Endothelial cell of umbilical vein (primary cell): ENCODE data around the gene SLC12A1. TPM values are rescaled to one million over a fixed set of nuclear protein-coding genes. Genes with fewer than 3 reads are reported as not detected.
"Not testable (repeated sequence)": the region's sequence is repeated elsewhere in the genome, so short reads cannot be mapped to it uniquely, and the experiment has no call there.

Experiments used
- BruUV-seq: library from RNA; stranded (reverse); fragments of 400-500 nt; replicated peaks from 2 replicates; lab custom pipeline; 2021; lab: Mats Ljungman, UMichigan
- CTCF ChIA-PET: fragments of 300-600, 350-600 bp; sonication (Branson Sonifier 250); formaldehyde crosslinking; loops from one replicate; lab custom pipeline; 2021; ENCODE audit warnings: antibody characterized with exemption, inconsistent platforms; lab: Charles Lee
- POLR2A ChIA-PET: fragments of 300-600, 350-600 bp; sonication (Branson Sonifier 250); formaldehyde crosslinking; loops from one replicate; lab custom pipeline; 2021; ENCODE audit warnings: antibody characterized with exemption, inconsistent platforms; lab: Charles Lee
- DNase-seq: peaks from one replicate; pipeline ENCODE4 v3.0.0-alpha.2; 2011; ENCODE audit warnings: low read depth, low spot score
- FAIRE-seq: peaks from 2 replicates; lab custom pipeline; 2011; peaks lifted over from hg19 to GRCh38; lab: Jason Lieb, UNC
- H2AFZ ChIP-seq: 2 replicates; pipeline ENCODE4 v1.6.0; 2012; ENCODE audit warnings: low read depth, low read length, control low read depth, inconsistent platforms
- H3K27ac ChIP-seq: 2 replicates; pipeline ENCODE4 v1.5.1; 2011; ENCODE audit warnings: low read depth, mild to moderate bottlenecking, control low read depth, low read length, moderate library complexity; ENCODE audit not compliant: insufficient read depth
- H3K27me3 ChIP-seq, 2 experiments: 2 replicates each; pipeline versions ENCODE4 v1.6.0 to v1.6.1; 2011; ENCODE audit warnings: low read length in 2 of 2, mixed read lengths in 1 of 2; ENCODE audit not compliant: control insufficient read depth in 2 of 2, insufficient read depth in 2 of 2
- H3K36me3 ChIP-seq, 2 experiments: 2 replicates in 1 of 2; 3 replicates in 1 of 2; pipeline ENCODE4 v1.5.1; 2011; ENCODE audit warnings: low read length in 2 of 2, mild to moderate bottlenecking in 1 of 2, moderate library complexity in 1 of 2; ENCODE audit not compliant: control insufficient read depth in 2 of 2, insufficient read depth in 2 of 2; ENCODE audit errors: extremely low read depth in 1 of 2
- H3K4me1 ChIP-seq: 3 replicates; pipeline ENCODE4 v1.5.1; 2011; ENCODE audit warnings: mild to moderate bottlenecking, low read length; ENCODE audit not compliant: control insufficient read depth, insufficient read depth; ENCODE audit errors: extremely low read depth
- H3K4me2 ChIP-seq: 2 replicates; pipeline ENCODE4 v1.6.1; 2011; ENCODE audit warnings: low read length, control low read depth, mixed read lengths; ENCODE audit not compliant: insufficient read depth
- H3K4me3 ChIP-seq, 3 experiments: fragments of 200-600 bp in 1 of 3; sonication (generic), shearing (Covaris generic) in 1 of 3; replicated peaks in 1 of 3; 2 replicates each; pipeline ENCODE4 v1.5.1; 2011 to 2016; ENCODE audit warnings: control low read depth in 3 of 3, low read length in 3 of 3, mild to moderate bottlenecking in 2 of 3, inconsistent platforms in 1 of 3, low read depth in 1 of 3, moderate library complexity in 1 of 3; ENCODE audit not compliant: insufficient read depth in 1 of 3
- H3K79me2 ChIP-seq: 2 replicates; pipeline ENCODE4 v1.6.0; 2012; ENCODE audit warnings: low read length, inconsistent platforms; ENCODE audit not compliant: control insufficient read depth, insufficient read depth
- H3K9ac ChIP-seq: replicated peaks from 2 replicates; pipeline ENCODE3; 2011; ENCODE audit warnings: low read length, control low read depth; ENCODE audit not compliant: insufficient read depth; ENCODE audit errors: extremely low read depth
- H3K9me1 ChIP-seq: replicated peaks from 3 replicates; pipeline ENCODE4 v1.6.0; 2011; ENCODE audit warnings: mild to moderate bottlenecking, low read length; ENCODE audit not compliant: control insufficient read depth, insufficient read depth; ENCODE audit errors: extremely low read depth
- H3K9me3 ChIP-seq: replicated peaks from 2 replicates; pipeline ENCODE4 v1.5.1; 2012; ENCODE audit warnings: low read length, inconsistent platforms; ENCODE audit not compliant: control insufficient read depth, insufficient read depth
- H4K20me1 ChIP-seq: replicated peaks from 2 replicates; pipeline ENCODE3; 2011; ENCODE audit warnings: mild to moderate bottlenecking, low read length; ENCODE audit not compliant: control insufficient read depth, insufficient read depth; ENCODE audit errors: extremely low read depth
- EZH2 ChIP-seq: IDR thresholded peaks from 2 replicates; pipeline ENCODE4 v1.6.1; 2012; ENCODE audit warnings: borderline replicate concordance, low read depth, mild to moderate bottlenecking, moderate library complexity, low read length, inconsistent platforms; ENCODE audit not compliant: severe bottlenecking
- FOS ChIP-seq: IDR thresholded peaks from 2 replicates; pipeline ENCODE4 v1.6.1; 2011; ENCODE audit warnings: mild to moderate bottlenecking, low read length, moderate library complexity, borderline replicate concordance; ENCODE audit not compliant: insufficient read depth
- GATA2 ChIP-seq: IDR thresholded peaks from 2 replicates; pipeline ENCODE4 v1.7.0; 2011; ENCODE audit warnings: low read depth, mild to moderate bottlenecking, moderate library complexity, mixed read lengths, low read length; ENCODE audit not compliant: insufficient read length, insufficient read depth
- JUN ChIP-seq: IDR thresholded peaks from 2 replicates; pipeline ENCODE4 v1.6.1; 2011; ENCODE audit warnings: borderline replicate concordance, low read depth; ENCODE audit not compliant: insufficient read length, insufficient read depth
- MYC ChIP-seq: IDR thresholded peaks from one replicate; pipeline ENCODE4 v1.6.1; 2011; ENCODE audit warnings: mild to moderate bottlenecking, low read depth, low read length
- POLR2A ChIP-seq: IDR thresholded peaks from 2 replicates; pipeline ENCODE4 v1.6.1; 2012; ENCODE audit warnings: low read depth, mild to moderate bottlenecking, control low read depth, low read length
- POLR2AphosphoS5 ChIP-seq: IDR thresholded peaks from 2 replicates; pipeline ENCODE4 v1.6.1; 2012; ENCODE audit warnings: low read depth, mild to moderate bottlenecking, control low read depth, low read length, moderate library complexity; ENCODE audit not compliant: insufficient read depth
- dilution Hi-C: fragments of 300-500 bp; cut with MboI; formaldehyde crosslinking; loops from one replicate; pipeline ENCODE4 v1.15.0; 2019; ENCODE audit warnings: low sequenced_read_pairs; ENCODE audit not compliant: extremely low pct_ligation_motif_present
- intact Hi-C: fragments of 100-400 bp; cut with micrococcal nuclease; formaldehyde crosslinking; loops from one replicate; pipeline ENCODE4 v1.10.0; 2022
- polyA plus RNA-seq, 4 experiments: library from polyadenylated mRNA; depleted of rRNA in 3 of 4; stranded (reverse) in 3 of 4; unstranded in 1 of 4; fragments of >200 nt; gene quantifications; 2 replicates each; pipeline versions ENCODE4 v1.2.1 to v1.2.3, GENCODE V29; 2011 to 2012; ENCODE audit warnings: missing spikeins in 1 of 4
- total RNA-seq: library from RNA; stranded (reverse); gene quantifications from 2 replicates; pipeline ENCODE4 v1.2.3, GENCODE V29; 2021
- TF ChIP-seq, protein P1 (sequence below): IDR thresholded peaks from 2 replicates; pipeline ENCODE4 v1.6.1; 2011; ENCODE audit not compliant: insufficient read depth, insufficient read length

The SLC12A1 gene
- total and polyA plus RNA-seq, 2 donors (not counting 3 experiments of a cell fraction or from before 2014, with no cell fraction given): not detected

GRCh38 chr15:48324949-48325348 lies 118.8 kb downstream of the SLC12A1 start:
- ChIA-PET POLR2A (no interaction called here), CTCF (interaction anchor here (2.7 kb wide), 1 partner anchor 12 kb away, joined by 8 read pairs; no protein-coding TSS in a partner anchor)
- Histone ChIP-seq H3K27me3 (no peaks in the 10 kb centered on the region), H3K36me3 (no peaks in the 10 kb centered on the region), H3K27ac (no peak overlapping the region), H3K9me1 (no peaks in the 10 kb centered on the region), H3K4me3 (no peak overlapping the region), H2AFZ (no peak overlapping the region), H3K79me2 (no peaks in the 10 kb centered on the region), H4K20me1 (no peaks in the 10 kb centered on the region), H3K9me3 (no peaks in the 10 kb centered on the region), H3K4me2 (no peak overlapping the region), H3K4me1 (peaks cover 2% of the 10 kb centered on the region), H3K9ac (no peak overlapping the region)
- DNase-seq (no peak), FAIRE-seq (no peak)
- TF ChIP-seq FOS (no peak), POLR2AphosphoS5 (no peak), JUN (no peak), POLR2A (no peak), GATA2 (no peak), MYC (no peak), EZH2 (no peak)
- TF ChIP-seq, protein P1, sequence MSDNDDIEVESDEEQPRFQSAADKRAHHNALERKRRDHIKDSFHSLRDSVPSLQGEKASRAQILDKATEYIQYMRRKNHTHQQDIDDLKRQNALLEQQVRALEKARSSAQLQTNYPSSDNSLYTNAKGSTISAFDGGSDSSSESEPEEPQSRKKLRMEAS: no peak
- dilution Hi-C loops: no loop called here
- intact Hi-C loops: no loop called here
- no TSS peak for BruUV-seq

DNA sequence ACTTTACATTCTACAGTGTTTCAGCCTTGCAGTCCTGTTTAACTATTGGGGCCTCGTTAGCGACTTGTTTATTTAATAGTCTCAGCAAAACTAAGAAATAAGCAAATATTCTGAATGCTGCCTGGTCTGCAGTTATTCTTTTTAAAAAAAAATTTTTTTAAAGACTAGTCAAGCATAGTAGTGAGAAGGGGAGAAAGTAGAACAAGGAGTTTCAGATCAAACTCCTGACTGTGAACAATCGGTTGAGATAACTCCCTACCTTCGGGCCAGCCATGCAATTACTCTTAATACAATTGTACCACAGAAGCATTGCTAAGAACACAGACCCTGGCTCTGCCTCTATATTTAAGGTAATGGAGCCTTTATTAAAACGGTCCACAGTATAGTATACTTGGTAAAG lies 119.3 kb downstream of the SLC12A1 start:
- H3K36me3 ChIP-seq: no peaks in the 10 kb centered on the region
- no peak overlapping the region for H2AFZ ChIP-seq
- POLR2A ChIA-PET: no interaction called here
- H3K9me1 ChIP-seq: no peaks in the 10 kb centered on the region
- no peaks in the 10 kb centered on the region for H3K79me2 ChIP-seq
- H4K20me1 ChIP-seq: no peaks in the 10 kb centered on the region
- FAIRE-seq (no peak), DNase-seq (no peak)
- no peak overlapping the region for H3K27ac ChIP-seq
- H3K4me2 ChIP-seq: no peak overlapping the region
- H3K4me3 ChIP-seq: no peak overlapping the region
- no TSS peak for BruUV-seq
- CTCF ChIA-PET: interaction anchor here (2.7 kb wide), 1 partner anchor 11 kb away, joined by 8 read pairs; no protein-coding TSS in a partner anchor
- intact Hi-C loops: no loop called here
- TF ChIP-seq MYC: no peak
- no peaks in the 10 kb centered on the region for H3K27me3 ChIP-seq
- peaks cover 6% of the 10 kb centered on the region for H3K4me1 ChIP-seq
- H3K9ac ChIP-seq: no peak overlapping the region
- dilution Hi-C loops: no loop called here
- no peaks in the 10 kb centered on the region for H3K9me3 ChIP-seq

DNA sequence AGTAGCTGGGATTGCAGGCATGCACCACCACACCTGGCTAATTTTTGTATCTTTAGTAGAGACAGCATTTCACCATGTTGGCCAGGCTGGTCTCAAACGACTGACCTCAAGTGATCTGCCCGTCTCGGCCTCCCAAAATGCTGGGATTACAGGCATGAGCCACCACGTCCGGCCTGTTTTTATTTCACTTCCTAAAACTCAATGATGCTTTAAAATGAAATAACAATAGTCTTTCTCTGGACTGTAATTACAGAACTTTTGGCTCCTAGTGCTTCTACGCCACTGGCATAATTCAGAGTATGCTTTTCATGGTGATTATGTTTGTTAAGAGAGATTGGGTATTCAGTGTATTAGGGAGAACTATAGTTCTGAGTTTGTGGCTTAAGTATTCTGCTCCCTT lies 120.1 kb downstream of the SLC12A1 start:
- H3K9ac ChIP-seq, H3K36me3 ChIP-seq, H3K79me2 ChIP-seq, H4K20me1 ChIP-seq, H3K9me3 ChIP-seq, POLR2A ChIA-PET, H2AFZ ChIP-seq, H3K4me1 ChIP-seq, H3K27ac ChIP-seq, H3K4me2 ChIP-seq, H3K4me3 ChIP-seq, dilution Hi-C loops, intact Hi-C loops, H3K27me3 ChIP-seq, BruUV-seq, DNase-seq, FAIRE-seq, H3K9me1 ChIP-seq: not testable (repeated sequence)
- CTCF ChIA-PET: interaction anchor here (2.7 kb wide), 1 partner anchor 10 kb away, joined by 8 read pairs; no protein-coding TSS in a partner anchor
